ENCODE measurements around the gene FPR2.

Gene FPR2, protein sequence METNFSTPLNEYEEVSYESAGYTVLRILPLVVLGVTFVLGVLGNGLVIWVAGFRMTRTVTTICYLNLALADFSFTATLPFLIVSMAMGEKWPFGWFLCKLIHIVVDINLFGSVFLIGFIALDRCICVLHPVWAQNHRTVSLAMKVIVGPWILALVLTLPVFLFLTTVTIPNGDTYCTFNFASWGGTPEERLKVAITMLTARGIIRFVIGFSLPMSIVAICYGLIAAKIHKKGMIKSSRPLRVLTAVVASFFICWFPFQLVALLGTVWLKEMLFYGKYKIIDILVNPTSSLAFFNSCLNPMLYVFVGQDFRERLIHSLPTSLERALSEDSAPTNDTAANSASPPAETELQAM

DNA sequence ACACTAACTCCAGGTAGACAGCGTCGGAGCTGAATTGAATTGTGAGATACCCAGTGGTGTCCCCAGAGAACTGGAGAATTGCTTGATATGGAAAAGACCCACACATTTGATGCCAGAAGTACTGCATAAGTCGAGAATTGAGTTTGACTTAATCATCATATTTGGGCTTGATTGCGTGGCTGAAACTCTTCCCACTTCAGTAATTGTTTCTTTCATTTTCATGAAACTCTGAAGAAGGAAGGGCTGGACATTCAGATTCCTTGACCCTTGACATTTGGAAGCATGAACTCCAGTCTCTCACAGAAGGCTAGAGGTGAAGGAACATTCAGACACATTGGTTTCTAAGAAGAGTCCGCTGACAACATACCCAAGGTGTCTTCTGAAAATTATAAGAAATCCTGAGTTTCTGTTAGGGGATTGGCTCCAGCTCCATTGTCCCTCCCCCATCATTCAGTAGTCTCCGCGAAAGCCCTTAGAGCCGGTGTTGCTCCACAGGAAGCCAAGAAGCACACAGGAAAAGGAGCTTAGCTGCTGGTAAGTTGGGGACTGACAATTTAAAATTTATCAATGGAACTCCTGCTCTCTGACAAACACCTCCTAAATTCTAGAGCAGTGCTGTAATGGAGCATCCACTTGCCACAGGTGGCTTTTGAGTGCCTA lies at the start of gene FPR2:
Gene FPR2 (plus strand): TSS at position 484 of the 660 bp plus-strand sequence. CDS start 7,479 bp downstream, outside the sequence.
- TF ChIP-seq, protein P1, sequence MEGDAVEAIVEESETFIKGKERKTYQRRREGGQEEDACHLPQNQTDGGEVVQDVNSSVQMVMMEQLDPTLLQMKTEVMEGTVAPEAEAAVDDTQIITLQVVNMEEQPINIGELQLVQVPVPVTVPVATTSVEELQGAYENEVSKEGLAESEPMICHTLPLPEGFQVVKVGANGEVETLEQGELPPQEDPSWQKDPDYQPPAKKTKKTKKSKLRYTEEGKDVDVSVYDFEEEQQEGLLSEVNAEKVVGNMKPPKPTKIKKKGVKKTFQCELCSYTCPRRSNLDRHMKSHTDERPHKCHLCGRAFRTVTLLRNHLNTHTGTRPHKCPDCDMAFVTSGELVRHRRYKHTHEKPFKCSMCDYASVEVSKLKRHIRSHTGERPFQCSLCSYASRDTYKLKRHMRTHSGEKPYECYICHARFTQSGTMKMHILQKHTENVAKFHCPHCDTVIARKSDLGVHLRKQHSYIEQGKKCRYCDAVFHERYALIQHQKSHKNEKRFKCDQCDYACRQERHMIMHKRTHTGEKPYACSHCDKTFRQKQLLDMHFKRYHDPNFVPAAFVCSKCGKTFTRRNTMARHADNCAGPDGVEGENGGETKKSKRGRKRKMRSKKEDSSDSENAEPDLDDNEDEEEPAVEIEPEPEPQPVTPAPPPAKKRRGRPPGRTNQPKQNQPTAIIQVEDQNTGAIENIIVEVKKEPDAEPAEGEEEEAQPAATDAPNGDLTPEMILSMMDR (IDR thresholded peaks at IDR 0.05; ENCODE audit: insufficient read depth, low read depth, low read length, missing control alignments): no peak
- no peak within 1 kb of the TSS for H3K4me3 ChIP-seq (ENCODE audit: low read depth, low read length)
- DNase-seq (ENCODE audit: low read depth): no peak

DNA sequence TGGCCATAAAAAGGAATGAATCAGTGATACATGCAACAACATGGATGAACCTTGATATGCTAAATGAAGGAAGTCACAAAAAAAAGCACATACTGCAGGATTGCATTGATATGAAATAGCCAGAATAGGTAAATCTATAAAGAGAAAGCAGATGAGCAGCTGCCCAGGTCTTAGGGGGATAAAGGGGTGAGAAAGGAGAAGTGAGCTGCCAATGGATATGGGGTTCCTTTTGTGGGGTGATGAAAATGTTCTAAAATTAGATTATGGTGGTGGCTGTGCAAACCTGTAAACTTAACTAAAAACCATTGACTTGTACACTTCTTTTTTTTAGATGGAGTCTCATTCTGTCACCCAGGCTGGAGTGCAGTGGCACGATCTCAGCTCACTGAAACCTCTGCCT lies 49.3 kb upstream of the FPR2 start:
- no peak overlapping the region for H3K4me3 ChIP-seq (ENCODE audit: low read depth, low read length)
- no peak for DNase-seq (ENCODE audit: low read depth)
- TF ChIP-seq, protein P1 (IDR thresholded peaks at IDR 0.05; ENCODE audit: insufficient read depth, low read depth, low read length, missing control alignments): no peak

DNA sequence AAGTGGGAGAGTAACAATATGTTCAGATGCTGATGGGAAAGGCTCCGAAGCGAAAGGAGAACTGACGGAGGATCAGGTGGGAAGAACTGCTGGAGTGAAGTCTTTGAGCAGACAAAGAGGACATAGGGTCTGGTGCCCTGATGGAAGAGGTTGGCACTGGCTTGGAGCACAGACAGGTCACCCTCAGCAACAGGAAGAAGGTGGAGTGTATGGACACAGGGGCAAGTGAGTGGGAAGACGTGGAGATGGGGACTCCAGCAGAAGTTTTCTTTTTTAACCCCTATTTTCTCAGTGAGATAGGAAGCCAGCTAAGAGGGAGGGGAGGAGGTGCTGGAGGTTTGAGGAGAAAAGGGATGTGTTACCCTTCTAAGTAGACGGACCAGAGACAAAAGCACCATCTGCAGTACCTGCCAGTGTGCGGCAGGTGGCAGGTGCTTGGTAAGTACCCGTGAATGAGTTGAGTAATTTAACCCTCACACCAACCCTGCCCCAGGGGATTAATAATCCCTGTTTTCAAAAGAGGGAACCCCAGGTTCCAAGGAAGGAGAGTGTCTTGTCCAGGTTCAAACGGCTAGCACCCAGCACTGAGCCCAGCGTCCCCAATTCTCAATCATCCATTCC lies 48.4 kb upstream of the FPR2 start:
- TF ChIP-seq, protein P1 (IDR thresholded peaks at IDR 0.05; ENCODE audit: insufficient read depth, low read depth, low read length, missing control alignments): peak; percentile 36
- H3K4me3 ChIP-seq (ENCODE audit: low read depth, low read length): no peak overlapping the region
- DNase-seq (ENCODE audit: low read depth): peak; percentile 30

DNA sequence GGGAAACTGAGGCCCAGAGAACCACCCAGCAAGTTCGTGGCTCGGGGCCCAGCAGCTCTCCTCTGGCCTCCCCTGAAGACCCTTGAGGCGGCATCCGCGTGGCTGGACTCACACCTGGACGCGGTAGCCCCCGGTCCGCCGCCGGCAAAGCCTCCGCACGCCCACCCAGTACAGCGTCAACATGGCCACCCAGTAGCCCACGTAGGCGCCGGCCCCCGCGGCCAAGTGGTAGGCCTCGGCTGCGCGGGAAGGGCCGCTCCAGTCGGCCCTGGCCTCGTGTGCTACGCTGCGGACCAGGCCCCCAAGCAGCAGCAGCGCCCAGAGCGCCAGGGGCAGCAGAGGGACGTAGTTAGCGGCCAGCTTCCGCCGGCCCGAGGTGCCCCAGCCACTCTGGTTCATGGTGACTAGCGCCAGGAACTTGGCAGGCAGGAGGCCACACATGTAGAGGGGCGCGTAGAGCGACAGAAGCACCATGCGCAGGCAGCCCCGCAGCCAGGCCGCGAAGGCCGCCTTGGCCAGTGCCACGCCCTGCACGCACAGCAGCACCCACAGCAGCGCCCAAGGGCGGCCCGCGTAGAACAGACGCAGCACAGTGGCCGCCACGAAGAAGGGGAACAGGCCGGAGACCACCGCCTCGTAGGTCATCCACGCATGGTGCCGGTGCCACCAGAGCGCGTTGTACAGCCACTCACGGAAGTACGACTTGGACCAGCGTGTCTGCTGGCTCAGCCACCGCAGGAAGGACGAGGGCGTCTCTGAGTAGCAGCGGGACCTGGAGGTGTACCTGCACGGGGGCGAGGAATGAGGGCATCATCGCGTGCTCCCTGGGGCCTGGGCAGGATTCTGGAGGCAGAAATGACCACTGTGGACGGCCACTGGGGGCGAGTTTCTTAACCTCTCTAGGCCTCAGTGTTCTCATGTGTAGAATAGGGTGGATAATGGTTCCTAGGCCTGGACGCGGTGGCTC lies 47.4 kb upstream of the FPR2 start:
- H3K4me3 ChIP-seq (ENCODE audit: low read depth, low read length): no peak overlapping the region
- TF ChIP-seq, protein P1 (IDR thresholded peaks at IDR 0.05; ENCODE audit: insufficient read depth, low read depth, low read length, missing control alignments): no peak
- no peak for DNase-seq (ENCODE audit: low read depth)

DNA sequence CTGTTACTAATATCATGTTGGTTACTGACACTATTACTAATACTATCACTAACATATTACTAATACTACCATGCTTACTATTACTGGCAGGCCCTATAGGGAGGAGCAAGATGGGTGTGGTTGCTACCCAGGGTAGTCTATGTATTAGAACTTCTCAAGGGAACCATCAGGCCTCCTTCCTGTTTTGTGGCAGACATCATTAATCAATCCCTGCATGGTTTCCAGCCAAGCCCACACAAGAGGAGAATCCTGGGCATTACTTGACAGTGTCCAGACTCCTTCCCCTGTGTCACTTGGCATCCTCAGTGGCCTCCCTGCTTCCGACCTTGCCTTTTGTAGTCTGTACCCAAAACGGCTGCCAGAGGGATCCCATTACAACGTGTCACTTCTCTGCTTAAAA lies 46.1 kb upstream of the FPR2 start:
- no peak for DNase-seq (ENCODE audit: low read depth)
- TF ChIP-seq, protein P1 (IDR thresholded peaks at IDR 0.05; ENCODE audit: insufficient read depth, low read depth, low read length, missing control alignments): no peak
- no peak overlapping the region for H3K4me3 ChIP-seq (ENCODE audit: low read depth, low read length)

DNA sequence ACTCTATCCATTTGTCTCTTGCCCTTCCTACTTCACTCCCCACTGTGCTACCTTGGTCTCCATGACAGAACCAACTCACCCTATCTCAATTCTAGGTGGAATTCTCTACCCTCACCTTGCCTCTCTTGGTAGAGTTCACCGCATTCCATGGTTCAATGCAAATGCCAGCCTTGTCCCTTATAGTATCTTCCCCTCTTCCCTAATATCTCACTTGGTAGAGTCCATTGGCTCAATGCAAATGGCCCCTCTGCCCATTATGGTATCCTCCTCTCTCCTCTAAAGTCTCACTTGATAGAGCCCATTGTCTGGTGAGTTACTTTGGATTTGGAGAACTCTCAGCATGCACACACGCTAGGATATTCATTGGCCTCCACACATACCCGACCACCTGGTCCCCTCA lies 45.1 kb upstream of the FPR2 start:
- no peak for DNase-seq (ENCODE audit: low read depth)
- no peak overlapping the region for H3K4me3 ChIP-seq (ENCODE audit: low read depth, low read length)
- TF ChIP-seq, protein P1 (IDR thresholded peaks at IDR 0.05; ENCODE audit: insufficient read depth, low read depth, low read length, missing control alignments): no peak

Data from GM12865 (cell line).